Ovary (tissue), 9 donors: ENCODE data around the gene USP13. TPM values are rescaled to one million over a fixed set of nuclear protein-coding genes. Genes with fewer than 3 reads are reported as not detected.

ENCODE experiments used
- DNase-seq, 5 donors: peaks; one replicate each; pipeline ENCODE4 v3.0.0-alpha.2; 2019 to 2020
- H3K27ac ChIP-seq, 2 donors: fragments of 200-600 bp; one replicate each; pipeline versions ENCODE4 v1.5.1 to v1.8.0; 2019 to 2022
- H3K27me3 ChIP-seq: fragments of 200-600 bp; one replicate; pipeline ENCODE4 v1.8.0; 2022
- H3K36me3 ChIP-seq: fragments of 200-600 bp; sonication (generic); one replicate; pipeline ENCODE4 v1.5.1; 2019
- H3K4me1 ChIP-seq: one replicate; pipeline ENCODE4 v1.8.1; 2013; ENCODE audit warnings: mild to moderate bottlenecking, moderate library complexity; ENCODE audit not compliant: insufficient read depth
- H3K4me3 ChIP-seq: fragments of 200-600 bp; sonication (generic); one replicate; pipeline ENCODE4 v1.5.1; 2017
- H3K9me3 ChIP-seq, 2 donors: fragments of 200-600 bp in 1 of 2; sonication (generic) in 1 of 2; one replicate each; pipeline versions ENCODE4 v1.5.1 to v1.8.1; 2013 to 2019; ENCODE audit warnings: mild to moderate bottlenecking in 1 of 2, moderate library complexity in 1 of 2
- CTCF ChIP-seq, 3 donors: fragments of 450-650 bp in 2 of 3; fragments of 200-600 bp in 1 of 3; IDR thresholded peaks; one replicate each; pipeline versions ENCODE4 v1.5.1 to v1.8.0; 2016 to 2022; ENCODE audit warnings: antibody characterized with exemption in 3 of 3, mild to moderate bottlenecking in 1 of 3
- EP300 ChIP-seq: sonication (generic); formaldehyde crosslinking; IDR thresholded peaks from one replicate; pipeline ENCODE4 v1.6.1; 2017; ENCODE audit warnings: antibody characterized with exemption
- POLR2A ChIP-seq: fragments of 450-650 bp; IDR thresholded peaks from one replicate; pipeline ENCODE4 v1.6.1; 2017; ENCODE audit warnings: antibody characterized with exemption, mild to moderate bottlenecking, moderate library complexity
- WGBS, 3 donors: extraction: QIAGEN DNeasy Blood & Tissue Kit in 1 of 3; methylation state at CpG; one replicate each; pipeline versions ENCODE4 v1.1.5 to v1.1.7; 2013 to 2017; 5-methylcytosine and 5-hydroxymethylcytosine counted together
- intact Hi-C, 4 donors: fragments of 100-400 bp; cut with DNase I; formaldehyde crosslinking; loops; one replicate each; pipeline versions ENCODE4 v1.11.0 to v1.15.1; 2022 to 2023
- polyA plus RNA-seq, 2 donors: library from polyadenylated mRNA; stranded (reverse); fragments of 200-250 nt in 1 of 2; fragments of 350-450 nt in 1 of 2; fragmentation: Illumina TruSeq in 1 of 2; extraction: RNeasy Lipid Tissue Mini Kit (QIAGEN cat#74804) in 1 of 2; gene quantifications; one replicate each; pipeline ENCODE4 v1.2.3, GENCODE V29; 2013 to 2014
- total RNA-seq, 7 donors: library from RNA; depleted of rRNA in 2 of 7; stranded (reverse); fragments of >200 nt in 2 of 7; fragmentation: NEBNext Ultra II Directional in 3 of 7; extraction: Animal tissue kit (Norgen Biotek cat#: 25700) in 3 of 7; gene quantifications; one replicate each; pipeline versions ENCODE4 v1.1.0 to v1.2.4, GENCODE V29; 2016 to 2023
- donor health status: DM: no; HTN: no; CAD: no; lungs with moderate emphysema.
- donor health status: DM: no; HTN: no; CAD: no.
- donor health status: Bipolar disorder and iron deficiency.
- donor health status: DM: yes; HTN: yes; CAD: no.
- donor health status: DM: no; HTN: no; CAD: no.
- donor health status: DM: yes; HTN: yes; CAD: no.

The USP13 gene
- total and polyA plus RNA-seq, 9 donors: 7.0 to 26.3 (median 19.4) TPM

- intact Hi-C loops: no loop called here
- no peak overlapping the region for H3K27ac ChIP-seq
- peaks cover 6% of the 10 kb centered on the region for H3K4me1 ChIP-seq
- no peaks in the 10 kb centered on the region for H3K9me3 ChIP-seq
- H3K27me3 ChIP-seq: no peaks in the 10 kb centered on the region
- no peak overlapping the region for H3K4me3 ChIP-seq
- no peak for TF ChIP-seq EP300
- no peak for TF ChIP-seq POLR2A
- no peak for TF ChIP-seq CTCF (IDR thresholded peaks at IDR 0.05)
- DNase-seq: no peak
- 56 to 81% (median 68%) methylated on average over 6 of the region's 6 CpGs for WGBS, 3 donors
- no peaks in the 10 kb centered on the region for H3K36me3 ChIP-seq
Observed at GRCh38 chr3:179738998-179739397, 86.2 kb downstream of the USP13 start.

GRCh38 chr3:179739816-179740594, 87.2 kb downstream of the USP13 start:
- no peak overlapping the region for H3K4me3 ChIP-seq
- no peaks in the 10 kb centered on the region for H3K36me3 ChIP-seq
- peaks cover 6% of the 10 kb centered on the region for H3K4me1 ChIP-seq
- intact Hi-C loops: no loop called here
- no peak overlapping the region for H3K27ac ChIP-seq
- H3K9me3 ChIP-seq: no peaks in the 10 kb centered on the region
- no peak for TF ChIP-seq CTCF (IDR thresholded peaks at IDR 0.05)
- 90 to 92% (median 92%) methylated on average over 12 of the region's 12 CpGs for WGBS, 3 donors
- DNase-seq: no peak
- no peaks in the 10 kb centered on the region for H3K27me3 ChIP-seq

DNA sequence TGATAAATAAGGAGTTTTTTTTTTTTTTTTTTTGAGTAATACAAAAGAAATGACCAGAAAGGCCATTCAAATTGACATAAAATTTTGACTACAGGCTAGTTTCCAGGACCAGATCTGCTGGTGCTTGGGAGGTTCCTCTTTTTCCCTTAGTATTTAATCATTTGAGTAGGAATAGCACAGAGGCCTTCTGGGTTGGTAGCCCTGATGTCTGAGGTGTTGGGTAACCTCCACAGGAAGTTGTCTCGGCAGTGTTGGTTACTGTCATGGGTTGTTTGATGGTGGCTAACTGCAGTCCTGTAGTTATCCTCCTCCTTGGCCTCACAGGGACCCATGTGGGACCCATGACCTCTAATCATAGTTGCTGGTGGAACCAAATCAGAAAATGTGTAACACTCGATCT, 91.1 kb downstream of the USP13 start:
- H3K27ac ChIP-seq: no peak overlapping the region
- H3K4me1 ChIP-seq: peaks cover under 1% of the 10 kb centered on the region
- no peaks in the 10 kb centered on the region for H3K36me3 ChIP-seq
- DNase-seq: no peak
- WGBS, 3 donors: 82 to 87% (median 86%) methylated on average over 2 of the region's 2 CpGs
- H3K9me3 ChIP-seq: no peaks in the 10 kb centered on the region
- no peak overlapping the region for H3K4me3 ChIP-seq
- TF ChIP-seq POLR2A (no peak), EP300 (no peak), CTCF (IDR thresholded peaks at IDR 0.05) (no peak)
- intact Hi-C loops: no loop called here
- H3K27me3 ChIP-seq: no peaks in the 10 kb centered on the region

DNA sequence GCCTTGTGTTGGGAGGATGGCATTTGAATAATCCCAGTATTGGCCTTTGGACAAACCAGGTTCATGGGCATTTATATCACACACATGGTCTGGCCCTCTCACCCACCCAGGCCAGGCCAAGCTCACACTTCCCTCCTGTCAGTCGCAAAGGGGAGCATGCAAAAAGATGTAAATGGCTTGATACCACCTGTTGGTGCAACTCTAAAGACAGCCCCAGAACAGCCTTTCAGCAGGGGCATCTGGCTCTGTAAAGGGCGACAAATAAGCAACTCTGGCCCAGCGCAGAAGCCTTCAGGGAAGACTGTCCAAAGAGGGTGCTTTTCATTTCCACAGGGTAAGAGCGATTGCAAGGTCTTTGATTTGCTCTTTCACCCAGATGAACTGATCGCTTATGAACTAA, 91.8 kb downstream of the USP13 start:
- H3K27ac ChIP-seq: no peak overlapping the region
- H3K4me3 ChIP-seq: no peak overlapping the region
- no peak for TF ChIP-seq CTCF (IDR thresholded peaks at IDR 0.05)
- no peak for TF ChIP-seq POLR2A
- no peak for TF ChIP-seq EP300
- intact Hi-C loops: no loop called here
- no peaks in the 10 kb centered on the region for H3K36me3 ChIP-seq
- 89 to 93% (median 93%) methylated on average over 5 of the region's 5 CpGs for WGBS, 3 donors
- DNase-seq: no peak
- H3K9me3 ChIP-seq: no peaks in the 10 kb centered on the region
- H3K4me1 ChIP-seq: no peaks in the 10 kb centered on the region
- no peaks in the 10 kb centered on the region for H3K27me3 ChIP-seq
